ENCODE measurements around the gene ESYT1. TPM values are rescaled to one million over a fixed set of nuclear protein-coding genes. Genes with fewer than 3 reads are reported as not detected.

ESYT1 gene
- total and polyA plus RNA-seq, 4 donors = 41.0 to 93.5 (median 58.8) TPM

DNA sequence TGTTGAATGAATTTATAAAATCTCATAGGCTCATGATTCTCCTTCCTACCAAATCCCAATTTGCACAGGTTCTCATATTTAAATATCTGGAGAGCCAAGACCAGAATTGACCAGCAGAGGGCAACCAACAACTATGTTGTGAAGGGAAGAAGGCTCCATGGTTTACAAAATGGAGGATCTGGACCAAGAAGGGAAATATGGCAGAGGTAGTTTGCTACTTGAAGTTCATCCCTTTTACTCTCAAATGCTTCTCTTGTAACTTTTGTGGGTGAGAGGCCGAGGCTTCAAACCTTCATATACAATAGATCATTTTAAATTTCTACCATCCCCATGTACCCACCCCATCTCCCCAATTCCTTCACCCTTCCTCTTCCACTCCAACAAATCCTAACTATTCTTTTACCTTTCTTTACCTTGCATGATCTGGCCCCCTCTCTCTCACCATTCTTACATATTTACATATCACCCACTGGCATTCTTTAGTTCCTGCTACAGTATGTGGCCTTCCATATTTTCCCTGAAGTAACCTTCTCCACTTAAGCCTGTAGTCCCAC is 65.0 kb downstream of the ESYT1 start (continued):
- TF ChIP-seq, protein P1, sequence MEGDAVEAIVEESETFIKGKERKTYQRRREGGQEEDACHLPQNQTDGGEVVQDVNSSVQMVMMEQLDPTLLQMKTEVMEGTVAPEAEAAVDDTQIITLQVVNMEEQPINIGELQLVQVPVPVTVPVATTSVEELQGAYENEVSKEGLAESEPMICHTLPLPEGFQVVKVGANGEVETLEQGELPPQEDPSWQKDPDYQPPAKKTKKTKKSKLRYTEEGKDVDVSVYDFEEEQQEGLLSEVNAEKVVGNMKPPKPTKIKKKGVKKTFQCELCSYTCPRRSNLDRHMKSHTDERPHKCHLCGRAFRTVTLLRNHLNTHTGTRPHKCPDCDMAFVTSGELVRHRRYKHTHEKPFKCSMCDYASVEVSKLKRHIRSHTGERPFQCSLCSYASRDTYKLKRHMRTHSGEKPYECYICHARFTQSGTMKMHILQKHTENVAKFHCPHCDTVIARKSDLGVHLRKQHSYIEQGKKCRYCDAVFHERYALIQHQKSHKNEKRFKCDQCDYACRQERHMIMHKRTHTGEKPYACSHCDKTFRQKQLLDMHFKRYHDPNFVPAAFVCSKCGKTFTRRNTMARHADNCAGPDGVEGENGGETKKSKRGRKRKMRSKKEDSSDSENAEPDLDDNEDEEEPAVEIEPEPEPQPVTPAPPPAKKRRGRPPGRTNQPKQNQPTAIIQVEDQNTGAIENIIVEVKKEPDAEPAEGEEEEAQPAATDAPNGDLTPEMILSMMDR (IDR thresholded peaks at IDR 0.05; ENCODE audit: low read depth, low read length, missing input control) = peak; percentile 92
- peak; percentile 97 for TF ChIP-seq YY1 (IDR thresholded peaks at IDR 0.05)
- peak in 1 of 2 donors; percentile 10 for TF ChIP-seq GABPA (IDR thresholded peaks at IDR 0.05 in 1 of 2, conservative IDR thresholded peaks at IDR 0.05 in 1 of 2)

Other genes starting within 250 kb of the ESYT1 start
- 10 to 100 TPM; 16.7 to 21.0 TPM for gene PYM1, start 200.4 kb upstream of the ESYT1 start, total RNA-seq
- 10 to 100 TPM; 21.6 to 29.4 TPM for gene PYM1, start 200.4 kb upstream of the ESYT1 start, polyA plus RNA-seq
- 10 to 100 TPM in 1 of 2 donors, 1 to 10 TPM in 1; 6.9 to 10.5 TPM for gene DGKA, start 197.1 kb upstream of the ESYT1 start, total RNA-seq
- 1 to 10 TPM; 2.1 to 3.3 TPM for gene DGKA, start 197.1 kb upstream of the ESYT1 start, polyA plus RNA-seq
- 1 to 10 TPM; 1.1 to 4.5 TPM for gene PMEL, start 162.2 kb upstream of the ESYT1 start, total RNA-seq
- 1 to 10 TPM; 2.1 to 2.7 TPM for gene PMEL, start 162.2 kb upstream of the ESYT1 start, polyA plus RNA-seq
- 10 to 100 TPM in 1 of 2 donors, 1 to 10 TPM in 1; 8.6 to 22.6 TPM for gene CDK2, start 161.4 kb upstream of the ESYT1 start, total RNA-seq
- gene CDK2, start 161.4 kb upstream of the ESYT1 start, polyA plus RNA-seq = 1 to 10 TPM; 5.1 to 7.3 TPM
- 10 to 100 TPM; 40.7 to 44.0 TPM for gene RAB5B, start 154.2 kb upstream of the ESYT1 start, total RNA-seq
- 10 to 100 TPM; 20.7 to 36.0 TPM for gene RAB5B, start 154.2 kb upstream of the ESYT1 start, polyA plus RNA-seq
- 10 to 100 TPM; 17.3 to 39.3 TPM for gene SUOX, start 131.0 kb upstream of the ESYT1 start, total RNA-seq
- 10 to 100 TPM; 33.0 to 33.1 TPM for gene SUOX, start 131.0 kb upstream of the ESYT1 start, polyA plus RNA-seq
- 1 to 10 TPM in 1 of 2 donors, under 1 TPM in 1; 0.47 to 1.9 TPM for gene IKZF4, start 107.2 kb upstream of the ESYT1 start, total RNA-seq
- gene IKZF4, start 107.2 kb upstream of the ESYT1 start, polyA plus RNA-seq = under 1 TPM; 0.69 to 0.80 TPM
- 100 to 1,000 TPM in 1 of 2 donors, 10 to 100 TPM in 1; 62.2 to 187 TPM for gene RPS26, start 86.3 kb upstream of the ESYT1 start, total RNA-seq
- 100 to 1,000 TPM; 250 to 402 TPM for gene RPS26, start 86.3 kb upstream of the ESYT1 start, polyA plus RNA-seq
- 100 to 1,000 TPM in 1 of 2 donors, 10 to 100 TPM in 1; 69.0 to 141 TPM for gene ERBB3, start 48.1 kb upstream of the ESYT1 start, total RNA-seq
- 10 to 100 TPM; 32.4 to 34.2 TPM for gene ERBB3, start 48.1 kb upstream of the ESYT1 start, polyA plus RNA-seq
- 100 to 1,000 TPM in 1 of 2 donors, 10 to 100 TPM in 1; 74.3 to 148 TPM for gene PA2G4, start 23.7 kb upstream of the ESYT1 start, total RNA-seq
- 10 to 100 TPM; 56.8 to 62.9 TPM for gene PA2G4, start 23.7 kb upstream of the ESYT1 start, polyA plus RNA-seq
- 1,000 to 10,000 TPM in 1 of 2 donors, 100 to 1,000 TPM in 1; 979 to 1,323 TPM for gene RPL41, start 11.6 kb upstream of the ESYT1 start, total RNA-seq
- gene RPL41, start 11.6 kb upstream of the ESYT1 start, polyA plus RNA-seq = 1,000 to 10,000 TPM; 1,640 to 2,155 TPM
- gene ZC3H10, start 10.0 kb upstream of the ESYT1 start, total RNA-seq = 1 to 10 TPM; 2.0 to 5.2 TPM
- 1 to 10 TPM; 1.3 to 1.8 TPM for gene ZC3H10, start 10.0 kb upstream of the ESYT1 start, polyA plus RNA-seq
- 10 to 100 TPM in 1 of 2 donors, 1 to 10 TPM in 1; 3.7 to 14.2 TPM for gene MYL6B, start 24.3 kb downstream of the ESYT1 start, total RNA-seq
- 10 to 100 TPM; 11.2 to 13.9 TPM for gene MYL6B, start 24.3 kb downstream of the ESYT1 start, polyA plus RNA-seq
- 100 to 1,000 TPM; 298 to 482 TPM for gene MYL6, start 30.1 kb downstream of the ESYT1 start, total RNA-seq
- gene MYL6, start 30.1 kb downstream of the ESYT1 start, polyA plus RNA-seq = 100 to 1,000 TPM; 766 to 975 TPM
- gene SMARCC2, start 61.2 kb downstream of the ESYT1 start, total RNA-seq = 10 to 100 TPM; 20.5 to 24.6 TPM
- gene SMARCC2, start 61.2 kb downstream of the ESYT1 start, polyA plus RNA-seq = 10 to 100 TPM; 12.8 to 24.8 TPM
- gene RNF41, start 93.7 kb downstream of the ESYT1 start, total RNA-seq = 10 to 100 TPM; 22.1 to 31.8 TPM
- gene RNF41, start 93.7 kb downstream of the ESYT1 start, polyA plus RNA-seq = 10 to 100 TPM in 1 of 2 donors, 1 to 10 TPM in 1; 7.6 to 11.5 TPM
- gene NABP2, start 96.1 kb downstream of the ESYT1 start, total RNA-seq = 10 to 100 TPM; 10.8 to 13.1 TPM
- gene NABP2, start 96.1 kb downstream of the ESYT1 start, polyA plus RNA-seq = 10 to 100 TPM; 12.1 to 14.5 TPM
- gene SLC39A5, start 101.8 kb downstream of the ESYT1 start, total RNA-seq = 100 to 1,000 TPM; 157 to 195 TPM
- gene SLC39A5, start 101.8 kb downstream of the ESYT1 start, polyA plus RNA-seq = 100 to 1,000 TPM; 125 to 126 TPM
- 10 to 100 TPM in 1 of 2 donors, 1 to 10 TPM in 1; 8.3 to 13.6 TPM for gene ANKRD52, start 130.1 kb downstream of the ESYT1 start, total RNA-seq
- gene ANKRD52, start 130.1 kb downstream of the ESYT1 start, polyA plus RNA-seq = 10 to 100 TPM in 1 of 2 donors, 1 to 10 TPM in 1; 5.4 to 10.3 TPM
- gene COQ10A, start 138.7 kb downstream of the ESYT1 start, total RNA-seq = 10 to 100 TPM in 1 of 2 donors, 1 to 10 TPM in 1; 3.2 to 40.7 TPM
- 10 to 100 TPM in 1 of 2 donors, 1 to 10 TPM in 1; 9.5 to 21.6 TPM for gene COQ10A, start 138.7 kb downstream of the ESYT1 start, polyA plus RNA-seq
- gene CS, start 172.1 kb downstream of the ESYT1 start, total RNA-seq = 10 to 100 TPM; 59.0 to 79.9 TPM
- 10 to 100 TPM; 33.8 to 36.0 TPM for gene CS, start 172.1 kb downstream of the ESYT1 start, polyA plus RNA-seq
- 10 to 100 TPM; 24.6 to 68.7 TPM for gene CNPY2, start 187.7 kb downstream of the ESYT1 start, total RNA-seq
- 100 to 1,000 TPM in 1 of 2 donors, 10 to 100 TPM in 1; 72.6 to 163 TPM for gene CNPY2, start 187.7 kb downstream of the ESYT1 start, polyA plus RNA-seq
- gene PAN2, start 205.7 kb downstream of the ESYT1 start, total RNA-seq = 10 to 100 TPM; 20.5 to 92.4 TPM
- 10 to 100 TPM; 26.9 to 28.5 TPM for gene PAN2, start 205.7 kb downstream of the ESYT1 start, polyA plus RNA-seq
- gene IL23A, start 210.6 kb downstream of the ESYT1 start, total RNA-seq = under 1 TPM in 1 of 2 donors, not detected in 1; 0.25 TPM
- under 1 TPM; 0.14 to 0.22 TPM for gene IL23A, start 210.6 kb downstream of the ESYT1 start, polyA plus RNA-seq
- gene STAT2, start 231.8 kb downstream of the ESYT1 start, total RNA-seq = 100 to 1,000 TPM in 1 of 2 donors, 10 to 100 TPM in 1; 68.7 to 219 TPM
- 10 to 100 TPM; 48.4 to 64.5 TPM for gene STAT2, start 231.8 kb downstream of the ESYT1 start, polyA plus RNA-seq
- 100 to 1,000 TPM in 1 of 2 donors, 10 to 100 TPM in 1; 11.9 to 109 TPM for gene APOF, start 234.6 kb downstream of the ESYT1 start, total RNA-seq
- gene APOF, start 234.6 kb downstream of the ESYT1 start, polyA plus RNA-seq = 100 to 1,000 TPM; 203 to 335 TPM

Measured in liver (tissue), 5 donors.